GM12891 (cell line): ENCODE results near the gene SHPK.

ENCODE experiments used
- PAX5 ChIP-seq: IDR thresholded peaks from 2 replicates; pipeline ENCODE4 v1.6.1; 2011; ENCODE audit warnings: low read length, moderate library complexity, mild to moderate bottlenecking; ENCODE audit not compliant: insufficient read depth, severe bottlenecking
- POLR2A ChIP-seq: IDR thresholded peaks from 2 replicates; pipeline ENCODE4 v1.6.1; 2011; ENCODE audit warnings: low read depth, low read length, control low read depth
- POLR2AphosphoS5 ChIP-seq: IDR thresholded peaks from 2 replicates; pipeline ENCODE4 v1.6.1; 2011; ENCODE audit warnings: low read depth, low read length, control low read depth
- POU2F2 ChIP-seq: IDR thresholded peaks from 2 replicates; pipeline ENCODE4 v1.6.1; 2011; ENCODE audit warnings: low read depth, mild to moderate bottlenecking, control low read depth, low read length, moderate library complexity
- SPI1 ChIP-seq: IDR thresholded peaks from 2 replicates; pipeline ENCODE4 v1.6.1; 2011; ENCODE audit warnings: low read depth, low read length, control low read depth
- TAF1 ChIP-seq: IDR thresholded peaks from 2 replicates; pipeline ENCODE4 v1.6.1; 2011; ENCODE audit warnings: low read depth, low read length, control low read depth

GRCh38 chr17:3682033-3682432 lies 46.0 kb upstream of the SHPK start:
- TF ChIP-seq POLR2A (no peak), POU2F2 (no peak), POLR2AphosphoS5 (no peak), TAF1 (no peak), SPI1 (no peak), PAX5 (no peak)
